PC-9 (cell line): ENCODE results near the gene SH3PXD2A. TPM values are rescaled to one million over a fixed set of nuclear protein-coding genes. Genes with fewer than 3 reads are reported as not detected.
"Not testable (repeated sequence)": the region's sequence is repeated elsewhere in the genome, so short reads cannot be mapped to it uniquely, and the experiment has no call there.

Experiments
- BruUV-seq: library from RNA; stranded (reverse); fragments of 400-500 nt; replicated peaks from 2 replicates; lab custom pipeline; 2021; lab: Mats Ljungman, UMichigan
- CTCF ChIA-PET: fragments of 300-600 bp; sonication (Branson Sonifier 250); formaldehyde crosslinking; loops from one replicate; lab custom pipeline; 2022; ENCODE audit warnings: antibody characterized with exemption; lab: Charles Lee
- POLR2A ChIA-PET: fragments of 300-600 bp; sonication (Branson Sonifier 250); formaldehyde crosslinking; loops from one replicate; lab custom pipeline; 2022; ENCODE audit warnings: antibody characterized with exemption; ENCODE audit not compliant: unreplicated experiment; lab: Charles Lee
- DNase-seq, 2 experiments: peaks; one replicate each; pipeline versions ENCODE4 v3.0.0 to v3.0.0-alpha.2; 2015 to 2022; ENCODE audit warnings: mixed read lengths in 1 of 2
- H2AFZ ChIP-seq: fragments of 200-600 bp; sonication (generic); 2 replicates; pipeline ENCODE4 v1.8.1; 2017; ENCODE audit warnings: antibody characterized with exemption
- H3F3A ChIP-seq: fragments of 200-600 bp; sonication (generic); 2 replicates; pipeline ENCODE4 v1.8.1; 2017; ENCODE audit warnings: antibody characterized with exemption, mild to moderate bottlenecking, low read depth; ENCODE audit not compliant: insufficient read depth
- H3K27ac ChIP-seq: fragments of 200-600 bp; sonication (generic); 2 replicates; pipeline ENCODE4 v1.6.1; 2016; ENCODE audit warnings: mixed run types
- H3K27me3 ChIP-seq: fragments of 200-600 bp; sonication (generic); 2 replicates; pipeline ENCODE4 v1.6.1; 2016; ENCODE audit warnings: low read depth, mixed run types; ENCODE audit not compliant: insufficient read depth
- H3K36me3 ChIP-seq: fragments of 200-600 bp; sonication (generic); 2 replicates; pipeline ENCODE4 v1.6.1; 2016; ENCODE audit warnings: low read depth, mixed run types
- H3K4me1 ChIP-seq: fragments of 200-600 bp; sonication (generic); replicated peaks from 2 replicates; pipeline ENCODE4 v1.6.1; 2016; ENCODE audit warnings: mixed run types; ENCODE audit not compliant: insufficient read depth
- H3K4me2 ChIP-seq: fragments of 200-600 bp; sonication (generic); 2 replicates; pipeline ENCODE4 v1.6.1; 2017; ENCODE audit warnings: mixed run types
- H3K4me3 ChIP-seq: fragments of 200-600 bp; sonication (generic); 2 replicates; pipeline ENCODE4 v1.6.1; 2016; ENCODE audit warnings: mixed run types
- H3K79me2 ChIP-seq: fragments of 200-600 bp; sonication (generic); 2 replicates; pipeline ENCODE4 v1.6.1; 2017; ENCODE audit warnings: low read depth, mixed run types
- H3K9me2 ChIP-seq: fragments of 200-600 bp; sonication (generic); 2 replicates; pipeline ENCODE4 v1.8.1; 2017; ENCODE audit warnings: mild to moderate bottlenecking; ENCODE audit not compliant: insufficient read depth
- H3K9me3 ChIP-seq: fragments of 200-600 bp; sonication (generic); 2 replicates; pipeline ENCODE4 v1.8.1; 2016; ENCODE audit warnings: low read depth; ENCODE audit not compliant: insufficient read depth
- H4K20me1 ChIP-seq: fragments of 200-600 bp; sonication (generic); 2 replicates; pipeline ENCODE4 v1.8.1; 2017; ENCODE audit not compliant: insufficient read depth
- CTCF ChIP-seq: fragments of 200-600 bp; sonication (generic); conservative IDR thresholded peaks from 2 replicates; pipeline ENCODE4 v1.6.1; 2017; ENCODE audit warnings: mixed run types, antibody characterized with exemption, mild to moderate bottlenecking, moderate library complexity
- EZH2 ChIP-seq: fragments of 200-600 bp; sonication (generic); IDR thresholded peaks from 2 replicates; pipeline ENCODE4 v1.8.0; 2017; ENCODE audit warnings: antibody characterized with exemption, low read depth
- intact Hi-C: fragments of 100-400 bp; cut with micrococcal nuclease; formaldehyde crosslinking; loops from one replicate; pipeline ENCODE4 v1.10.0; 2022; ENCODE audit not compliant: unreplicated experiment
- total RNA-seq: library from RNA; stranded (reverse); gene quantifications from 2 replicates; pipeline ENCODE4 v1.2.3, GENCODE V29; 2021

SH3PXD2A gene
- total RNA-seq, 1 experiment from 2014 or later: 12.5 TPM

DNA sequence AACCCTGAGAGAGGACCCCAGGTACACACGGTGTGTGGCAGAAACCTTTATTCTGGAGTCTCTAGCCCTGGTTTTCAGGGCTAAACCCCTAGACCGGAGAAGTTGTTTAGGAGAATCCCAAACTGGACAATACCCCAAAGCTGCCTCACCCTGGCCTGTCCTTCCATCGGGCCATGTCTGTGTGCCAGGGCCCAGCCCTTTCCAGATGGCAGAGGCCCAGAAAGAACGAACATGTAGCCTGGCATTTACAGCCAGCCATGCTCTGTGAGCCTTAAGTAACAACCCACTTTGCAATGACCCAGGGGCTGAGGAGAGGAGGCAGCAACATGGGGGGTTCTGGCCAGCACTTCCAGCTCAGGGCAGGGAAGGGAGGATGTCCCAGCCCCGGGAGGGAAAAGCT, 219.8 kb downstream of the SH3PXD2A start:
- H3K9me3 ChIP-seq: no peaks in the 10 kb centered on the region
- ChIA-PET POLR2A (no interaction called here), CTCF (no interaction called here)
- no peaks in the 10 kb centered on the region for H3K36me3 ChIP-seq
- no TSS peak for BruUV-seq
- no peaks in the 10 kb centered on the region for H3F3A ChIP-seq
- no peaks in the 10 kb centered on the region for H3K9me2 ChIP-seq
- intact Hi-C loops: no loop called here
- no peaks in the 10 kb centered on the region for H3K27me3 ChIP-seq
- DNase-seq: no peak
- no peak for TF ChIP-seq CTCF
- TF ChIP-seq EZH2: no peak
- H3K4me1 ChIP-seq: no peaks in the 10 kb centered on the region
- H3K4me2 ChIP-seq: no peak overlapping the region
- no peaks in the 10 kb centered on the region for H3K79me2 ChIP-seq
- H2AFZ ChIP-seq: no peak overlapping the region
- no peak overlapping the region for H3K27ac ChIP-seq
- no peak overlapping the region for H3K4me3 ChIP-seq
- no peaks in the 10 kb centered on the region for H4K20me1 ChIP-seq

DNA sequence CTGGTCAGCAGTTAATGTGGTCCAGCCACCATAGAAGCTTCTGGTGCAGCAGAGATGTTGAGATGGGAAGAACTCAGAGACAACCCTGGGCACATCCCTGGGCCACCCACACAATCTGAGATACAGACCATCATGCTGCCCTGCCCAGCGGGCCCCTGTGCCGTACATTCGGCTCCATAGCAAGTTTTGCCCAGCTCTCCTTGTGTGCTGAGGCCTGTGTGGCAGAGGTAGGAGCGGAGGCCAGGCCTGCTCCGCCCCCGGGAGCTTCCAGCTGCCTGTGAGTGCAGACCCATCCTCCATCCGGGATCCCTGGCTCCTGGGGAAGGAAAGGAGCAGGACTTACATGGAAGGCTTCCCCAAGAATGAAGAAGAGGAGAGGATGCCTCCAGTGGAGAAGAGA, 221.5 kb downstream of the SH3PXD2A start:
- no peaks in the 10 kb centered on the region for H3K27me3 ChIP-seq
- H3K9me3 ChIP-seq: no peaks in the 10 kb centered on the region
- H3K79me2 ChIP-seq: no peaks in the 10 kb centered on the region
- no peak overlapping the region for H3K4me2 ChIP-seq
- no peaks in the 10 kb centered on the region for H4K20me1 ChIP-seq
- H3K9me2 ChIP-seq: no peaks in the 10 kb centered on the region
- no TSS peak for BruUV-seq
- H2AFZ ChIP-seq: no peak overlapping the region
- H3K4me3 ChIP-seq: no peak overlapping the region
- DNase-seq: no peak
- CTCF ChIA-PET: no interaction called here
- no peaks in the 10 kb centered on the region for H3F3A ChIP-seq
- no peaks in the 10 kb centered on the region for H3K36me3 ChIP-seq
- intact Hi-C loops: no loop called here
- POLR2A ChIA-PET: no interaction called here
- H3K27ac ChIP-seq: no peak overlapping the region
- H3K4me1 ChIP-seq: no peaks in the 10 kb centered on the region
- no peak for TF ChIP-seq EZH2
- no peak for TF ChIP-seq CTCF

GRCh38 chr10:103632871-103633270, 222.5 kb downstream of the SH3PXD2A start:
- H3K9me2 ChIP-seq, DNase-seq, intact Hi-C loops, POLR2A ChIA-PET, H3K27ac ChIP-seq, H3K4me1 ChIP-seq, H3K4me2 ChIP-seq, CTCF ChIA-PET, H3K27me3 ChIP-seq, H3K9me3 ChIP-seq, BruUV-seq, H3K79me2 ChIP-seq, H3K4me3 ChIP-seq, H3F3A ChIP-seq, H2AFZ ChIP-seq, H3K36me3 ChIP-seq, H4K20me1 ChIP-seq: not testable (repeated sequence)

GRCh38 chr10:103632247-103632642, 223.1 kb downstream of the SH3PXD2A start:
- DNase-seq: no peak
- Histone ChIP-seq H3K27me3 (no peaks in the 10 kb centered on the region), H4K20me1 (no peaks in the 10 kb centered on the region), H3K4me3 (no peak overlapping the region), H3F3A (no peaks in the 10 kb centered on the region), H3K27ac (no peak overlapping the region), H3K9me3 (no peaks in the 10 kb centered on the region), H2AFZ (no peak overlapping the region), H3K79me2 (no peaks in the 10 kb centered on the region), H3K36me3 (no peaks in the 10 kb centered on the region), H3K4me1 (no peaks in the 10 kb centered on the region), H3K9me2 (no peaks in the 10 kb centered on the region), H3K4me2 (no peak overlapping the region)
- intact Hi-C loops: no loop called here
- BruUV-seq: no TSS peak
- ChIA-PET POLR2A (no interaction called here), CTCF (no interaction called here)
- TF ChIP-seq EZH2 (no peak), CTCF (no peak)
